Keratinocyte (primary cell): ENCODE data around the gene LRRN2.

Source experiments
- EZH2 ChIP-seq: IDR thresholded peaks from one replicate; pipeline ENCODE4 v1.6.1; 2012; ENCODE audit warnings: inconsistent platforms, mild to moderate bottlenecking, low read length, moderate library complexity
- TF ChIP-seq, protein P1 (sequence below), 3 experiments: IDR thresholded peaks in 1 of 3; conservative IDR thresholded peaks in 1 of 3; optimal IDR thresholded peaks in 1 of 3; 2 replicates in 2 of 3; 3 replicates in 1 of 3; pipeline versions ENCODE3 to v1.5.1; 2011; ENCODE audit warnings: low read length in 3 of 3, mild to moderate bottlenecking in 3 of 3, moderate library complexity in 2 of 3, control low read depth in 1 of 3, inconsistent platforms in 1 of 3; ENCODE audit not compliant: insufficient read depth in 2 of 3; ENCODE audit errors: extremely low read depth in 1 of 3

- TF ChIP-seq, protein P1, sequence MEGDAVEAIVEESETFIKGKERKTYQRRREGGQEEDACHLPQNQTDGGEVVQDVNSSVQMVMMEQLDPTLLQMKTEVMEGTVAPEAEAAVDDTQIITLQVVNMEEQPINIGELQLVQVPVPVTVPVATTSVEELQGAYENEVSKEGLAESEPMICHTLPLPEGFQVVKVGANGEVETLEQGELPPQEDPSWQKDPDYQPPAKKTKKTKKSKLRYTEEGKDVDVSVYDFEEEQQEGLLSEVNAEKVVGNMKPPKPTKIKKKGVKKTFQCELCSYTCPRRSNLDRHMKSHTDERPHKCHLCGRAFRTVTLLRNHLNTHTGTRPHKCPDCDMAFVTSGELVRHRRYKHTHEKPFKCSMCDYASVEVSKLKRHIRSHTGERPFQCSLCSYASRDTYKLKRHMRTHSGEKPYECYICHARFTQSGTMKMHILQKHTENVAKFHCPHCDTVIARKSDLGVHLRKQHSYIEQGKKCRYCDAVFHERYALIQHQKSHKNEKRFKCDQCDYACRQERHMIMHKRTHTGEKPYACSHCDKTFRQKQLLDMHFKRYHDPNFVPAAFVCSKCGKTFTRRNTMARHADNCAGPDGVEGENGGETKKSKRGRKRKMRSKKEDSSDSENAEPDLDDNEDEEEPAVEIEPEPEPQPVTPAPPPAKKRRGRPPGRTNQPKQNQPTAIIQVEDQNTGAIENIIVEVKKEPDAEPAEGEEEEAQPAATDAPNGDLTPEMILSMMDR (optimal IDR thresholded peaks at IDR 0.05 in 1 of 3, IDR thresholded peaks at IDR 0.05 in 1 of 3, conservative IDR thresholded peaks at IDR 0.05 in 1 of 3; ENCODE audit: extremely low read depth in 1 of 3, insufficient read depth in 2 of 3, low read length in 3 of 3), result no peak
- TF ChIP-seq EZH2, result no peak
Measured at GRCh38 chr1:204652497-204652896, 33.0 kb downstream of the LRRN2 start.
